ENCODE data around the gene XYLT1.
A peak's percentile ranks its signal among the peaks of the same experiment; 100 is the strongest.

The XYLT1 gene

GRCh38 chr16:17126156-17126555 lies 344.6 kb downstream of the XYLT1 start:
- no peak for DNase-seq (ENCODE audit: low read depth in 2 of 2, low spot score in 1 of 2)

DNA sequence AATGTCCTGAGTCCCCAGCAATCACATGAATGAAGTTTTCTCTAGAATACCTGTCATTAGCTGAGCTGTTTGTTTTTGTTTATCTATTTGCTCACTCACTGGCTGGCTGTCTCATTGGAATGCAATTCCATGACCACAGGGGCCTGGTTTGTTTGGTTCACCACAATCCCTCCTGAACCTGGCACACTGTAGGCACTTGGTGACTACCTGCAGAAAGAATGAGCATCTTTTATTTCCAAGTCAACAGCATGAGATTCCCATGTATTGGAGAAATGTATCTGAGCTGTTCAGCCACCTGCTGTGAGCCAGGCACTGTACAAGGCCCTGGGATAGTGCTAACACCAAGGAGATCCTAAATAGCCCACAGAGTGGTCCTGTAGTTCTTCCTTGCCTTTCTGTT lies 345.1 kb downstream of the XYLT1 start:
- no peak for DNase-seq (ENCODE audit: low read depth in 2 of 2, low spot score in 1 of 2)

DNA sequence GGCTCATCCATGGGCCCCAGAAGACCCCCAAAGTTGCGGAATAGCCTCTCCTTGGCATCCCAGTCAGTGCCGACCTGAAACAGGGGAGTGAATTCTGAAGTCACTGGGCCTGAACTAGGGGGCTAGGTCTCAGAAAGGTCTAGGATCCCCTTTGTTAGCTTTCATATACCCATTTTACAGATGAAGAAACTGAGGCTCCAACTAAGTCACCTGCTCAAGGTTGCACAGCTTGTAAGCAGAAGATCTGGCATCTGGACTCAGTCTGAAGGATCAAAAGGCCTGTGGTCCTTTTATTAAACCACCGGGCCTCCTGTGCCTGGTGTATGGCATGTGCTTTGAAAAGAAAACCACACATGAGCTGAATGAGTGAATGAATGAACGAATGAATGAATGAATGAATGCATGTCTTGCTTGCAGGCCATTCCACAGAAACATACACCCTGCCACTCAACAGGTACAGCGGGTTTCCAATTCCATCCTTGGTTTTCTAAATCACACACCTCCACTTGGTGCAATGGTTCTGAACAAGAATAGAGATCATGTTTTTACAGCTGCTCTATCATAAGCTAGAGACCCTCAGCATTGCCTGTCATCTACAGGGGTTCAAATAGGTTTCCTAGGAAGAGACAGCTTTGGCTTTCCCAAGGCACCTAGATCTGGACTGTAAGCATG lies 352.7 kb downstream of the XYLT1 start:
- DNase-seq (ENCODE audit: low read depth in 2 of 2, low spot score in 1 of 2): no peak

- no peak for DNase-seq (ENCODE audit: low read depth in 2 of 2, low spot score in 1 of 2)
Observed at GRCh38 chr16:17116595-17117322, 354.0 kb downstream of the XYLT1 start.

DNA sequence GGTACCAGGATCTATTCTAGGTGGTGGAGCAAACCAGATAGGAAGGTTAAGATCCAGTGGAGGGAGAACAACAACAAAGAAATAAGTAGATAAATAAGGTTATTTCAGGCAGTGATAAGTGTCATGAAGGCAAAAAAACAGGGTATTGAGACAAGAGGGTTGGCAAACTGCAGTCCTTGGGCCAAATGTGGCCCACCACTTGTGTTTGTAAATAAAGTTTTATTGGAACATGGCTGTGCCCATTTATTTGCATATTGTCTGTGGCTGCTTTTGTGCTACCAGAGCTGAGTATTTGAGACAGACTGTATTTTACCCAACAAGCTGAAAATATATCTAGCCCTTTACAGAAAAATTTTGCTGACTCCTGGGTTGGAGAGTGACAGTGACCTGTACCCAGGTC lies 361.3 kb downstream of the XYLT1 start:
- no peak for DNase-seq (ENCODE audit: low read depth in 2 of 2, low spot score in 1 of 2)

- DNase-seq (ENCODE audit: low read depth in 2 of 2, low spot score in 1 of 2): no peak
Observed at GRCh38 chr16:17108596-17108995, 362.2 kb downstream of the XYLT1 start.

- DNase-seq (ENCODE audit: low read depth in 2 of 2, low spot score in 1 of 2): no peak
Observed at GRCh38 chr16:17107450-17107849, 363.3 kb downstream of the XYLT1 start.

DNA sequence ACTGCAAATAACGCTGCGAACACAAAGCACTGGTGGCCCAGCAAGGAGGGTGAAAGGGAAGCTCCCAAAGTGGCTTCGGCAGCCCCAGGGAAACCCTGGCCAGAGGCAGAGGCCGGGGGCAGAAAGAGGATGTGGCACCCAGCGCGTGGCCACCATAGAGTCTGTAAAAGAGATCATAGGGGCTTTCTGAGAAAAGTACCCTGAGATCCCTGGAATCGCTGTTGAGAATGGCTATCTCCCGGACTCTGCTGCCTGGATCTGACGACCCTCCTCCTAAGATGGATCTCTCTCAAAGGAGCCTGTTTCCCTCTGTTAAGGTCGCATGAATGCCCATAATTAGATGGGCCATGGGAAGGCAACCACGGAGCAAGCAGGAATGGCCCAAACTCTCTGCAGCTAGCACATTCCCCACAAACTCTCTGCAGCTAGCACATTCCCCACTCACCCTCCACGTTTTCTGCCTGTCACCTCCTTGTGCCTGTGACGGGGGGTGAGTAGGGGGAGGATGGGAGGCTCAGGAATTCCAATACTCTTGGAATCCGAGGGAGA lies 364.4 kb downstream of the XYLT1 start:
- peak in 1 of 2 donors; percentile 1 for DNase-seq (ENCODE audit: low read depth in 2 of 2, low spot score in 1 of 2)

- no peak for DNase-seq (ENCODE audit: low read depth in 2 of 2, low spot score in 1 of 2)
Observed at GRCh38 chr16:17105239-17105797, 365.4 kb downstream of the XYLT1 start.

DNA sequence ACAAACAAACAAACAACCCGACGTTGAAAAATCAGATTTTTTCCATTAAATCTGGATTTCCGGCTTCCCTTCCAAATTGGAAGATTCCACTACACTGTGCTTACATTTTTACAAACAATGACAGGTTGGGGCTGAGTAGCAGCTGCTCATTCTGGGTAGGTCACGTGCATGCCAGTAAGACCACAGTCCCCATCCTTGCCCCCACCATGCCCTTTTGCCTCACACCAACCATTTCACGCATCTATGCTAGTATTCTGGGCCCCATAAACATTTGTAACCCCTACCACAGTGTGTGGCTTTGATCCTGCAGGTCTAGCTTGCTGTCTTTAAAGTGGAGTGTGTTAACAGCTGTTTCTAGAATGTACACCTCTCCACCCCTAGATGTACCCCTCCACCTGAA lies 366.1 kb downstream of the XYLT1 start:
- DNase-seq (ENCODE audit: low read depth in 2 of 2, low spot score in 1 of 2): no peak

DNA sequence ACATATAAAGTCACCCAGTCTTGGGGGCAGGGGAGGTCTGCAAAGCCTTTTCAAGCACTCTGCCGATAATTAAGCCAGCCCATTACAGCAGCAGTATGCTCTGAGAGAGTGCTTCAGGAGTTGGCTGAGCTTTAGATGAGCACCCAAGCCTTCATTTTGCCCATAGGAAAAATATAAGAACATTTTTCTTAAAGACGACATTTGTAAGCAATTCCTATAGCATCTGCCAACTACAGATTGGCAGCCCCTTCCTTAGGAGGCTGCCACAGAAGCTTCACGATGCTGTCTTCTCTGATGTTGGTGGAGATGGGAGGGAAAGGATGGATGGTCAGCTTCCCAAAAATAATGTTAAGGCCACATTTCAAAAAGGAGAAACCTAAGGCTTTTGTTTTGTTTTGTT lies 367.5 kb downstream of the XYLT1 start:
- no peak for DNase-seq (ENCODE audit: low read depth in 2 of 2, low spot score in 1 of 2)

DNA sequence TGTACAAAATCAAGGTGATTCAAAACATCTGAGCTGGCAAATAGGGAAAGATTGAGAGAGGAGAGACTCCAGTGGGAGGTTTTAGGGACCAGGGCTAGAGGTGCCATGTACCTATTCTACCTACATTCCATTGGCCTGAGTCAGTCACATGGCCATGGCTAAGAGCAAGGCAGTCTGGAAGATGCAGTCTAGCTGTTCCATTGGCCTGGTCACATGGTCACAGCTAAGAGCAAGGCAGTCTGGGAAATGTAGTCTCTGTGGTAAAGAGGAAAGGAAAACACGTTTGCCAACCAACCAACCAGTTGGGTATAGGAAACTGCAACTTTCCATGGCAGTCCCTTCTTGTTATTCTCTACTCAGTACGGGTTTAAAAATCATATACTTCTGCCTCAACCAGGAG lies 369.1 kb downstream of the XYLT1 start:
- no peak for DNase-seq (ENCODE audit: low read depth in 2 of 2, low spot score in 1 of 2)

GRCh38 chr16:17098685-17099084 lies 372.1 kb downstream of the XYLT1 start:
- DNase-seq (ENCODE audit: low read depth in 2 of 2, low spot score in 1 of 2): no peak

DNA sequence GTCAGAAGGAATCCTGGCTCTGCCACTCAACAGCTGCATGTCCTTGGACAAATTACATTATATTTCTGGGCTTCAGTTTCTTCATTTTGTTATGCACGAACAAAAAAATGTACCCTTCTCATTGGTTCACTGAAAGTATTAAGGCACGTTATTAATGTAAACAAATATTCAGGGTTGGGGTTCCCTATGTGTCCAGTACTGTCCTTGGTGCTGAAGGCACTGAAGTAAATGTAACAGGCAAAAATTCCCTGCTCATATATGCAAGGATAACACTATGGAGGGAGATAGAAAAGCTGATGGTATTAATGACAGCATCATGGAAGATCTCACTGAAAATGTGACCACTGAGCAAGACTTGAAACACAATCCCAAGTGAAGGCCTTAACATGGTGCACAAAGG lies 386.6 kb downstream of the XYLT1 start:
- DNase-seq (ENCODE audit: low read depth in 2 of 2, low spot score in 1 of 2): no peak

GRCh38 chr16:17083628-17084027 lies 387.1 kb downstream of the XYLT1 start:
- no peak for DNase-seq (ENCODE audit: low read depth in 2 of 2, low spot score in 1 of 2)

DNA sequence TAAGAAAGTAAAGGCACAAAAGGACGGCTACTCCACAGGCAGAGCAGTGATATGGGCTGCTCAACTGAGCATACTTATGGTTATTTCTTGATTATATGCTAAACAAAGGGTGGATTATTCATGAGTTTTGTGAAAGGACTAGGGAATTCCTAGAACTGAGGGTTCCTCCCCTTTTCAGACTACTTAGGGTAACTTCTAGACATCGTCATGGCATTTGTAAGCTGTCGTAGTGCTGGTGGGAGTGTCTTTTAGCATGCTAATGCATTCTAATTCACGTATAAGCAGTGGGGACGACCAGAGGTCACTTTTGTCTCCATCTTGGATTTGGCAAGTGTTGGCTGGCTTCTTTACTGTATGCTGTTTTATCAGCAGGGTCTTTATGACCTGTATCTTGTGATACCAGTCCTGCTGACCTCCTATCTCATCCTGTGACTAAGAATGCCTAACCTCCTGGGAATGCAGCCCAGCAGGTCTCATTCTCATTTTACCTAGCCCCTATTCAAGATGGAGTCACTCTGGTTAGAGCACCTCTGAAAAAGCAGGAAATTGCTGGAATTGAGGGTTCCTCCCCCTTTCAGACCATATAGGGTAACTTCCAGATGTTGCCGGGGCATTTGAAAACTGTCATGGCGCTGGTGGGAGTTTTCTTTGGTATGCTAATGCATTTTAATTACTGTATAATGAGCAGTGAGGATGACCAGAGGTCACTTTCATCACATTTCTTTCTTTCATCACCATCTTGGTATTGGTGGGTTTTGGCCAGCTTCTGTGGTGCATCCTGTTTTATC lies 388.5 kb downstream of the XYLT1 start:
- DNase-seq (ENCODE audit: low read depth in 2 of 2, low spot score in 1 of 2): no peak

- no peak for DNase-seq (ENCODE audit: low read depth in 2 of 2, low spot score in 1 of 2)
Observed at GRCh38 chr16:17080105-17080504, 390.7 kb downstream of the XYLT1 start.

DNA sequence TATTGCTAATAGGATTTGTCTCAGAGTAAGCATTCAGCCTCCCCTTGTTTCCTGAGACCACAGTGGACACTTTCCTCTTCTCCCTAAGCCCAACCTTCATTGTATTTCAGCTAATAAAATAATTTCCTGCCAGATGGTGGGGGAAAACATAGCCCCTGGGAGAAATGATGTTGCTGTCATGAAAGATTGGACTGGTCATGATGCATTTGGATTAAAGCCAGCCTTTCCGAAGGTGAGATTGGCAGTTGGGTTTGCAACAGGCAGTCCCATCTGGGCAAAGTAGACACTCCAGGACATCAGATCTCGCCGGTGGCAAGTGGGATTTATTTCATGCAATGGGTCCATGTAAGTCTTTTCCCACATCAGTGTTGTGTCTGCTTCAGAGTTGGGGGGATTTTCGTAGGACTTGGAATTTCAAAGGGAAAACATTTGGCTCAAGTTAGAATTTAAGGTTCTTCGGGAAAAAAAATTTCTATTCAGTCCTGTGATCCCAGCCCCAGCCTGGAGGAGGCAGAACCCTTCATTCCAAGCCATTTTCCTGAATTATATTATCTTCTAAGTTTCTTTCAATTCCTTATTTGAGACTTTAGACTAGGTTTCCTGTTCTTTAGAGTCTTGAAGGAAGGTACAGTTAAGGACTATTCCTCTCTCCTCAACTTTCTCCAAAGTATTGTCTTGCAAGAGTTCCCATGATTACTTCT lies 391.7 kb downstream of the XYLT1 start:
- no peak for DNase-seq (ENCODE audit: low read depth in 2 of 2, low spot score in 1 of 2)

GRCh38 chr16:17076818-17077498 lies 393.8 kb downstream of the XYLT1 start:
- no peak for DNase-seq (ENCODE audit: low read depth in 2 of 2, low spot score in 1 of 2)

- DNase-seq (ENCODE audit: low read depth in 2 of 2, low spot score in 1 of 2): no peak
Observed at GRCh38 chr16:17076092-17076754, 394.5 kb downstream of the XYLT1 start.
